AG09309 (cell line): ENCODE results near the gene KLC4.
"Not testable (repeated sequence)": the region's sequence is repeated elsewhere in the genome, so short reads cannot be mapped to it uniquely, and the experiment has no call there.

Source experiments
- DNase-seq: peaks from one replicate; pipeline ENCODE4 v3.0.0-alpha.2; 2010; ENCODE audit warnings: low read depth
- H3K4me3 ChIP-seq: 2 replicates; pipeline ENCODE4 v1.5.1; 2011; ENCODE audit warnings: mild to moderate bottlenecking, low read depth, low read length, moderate library complexity; ENCODE audit not compliant: control insufficient read depth
- TF ChIP-seq, protein P1 (sequence below): IDR thresholded peaks from 2 replicates; pipeline ENCODE4 v1.5.1; 2011; ENCODE audit warnings: mild to moderate bottlenecking, low read depth, low read length, inconsistent platforms; ENCODE audit not compliant: insufficient read depth, control insufficient read depth; ENCODE audit errors: missing control alignments

Gene KLC4

GRCh38 chr6:43036712-43037111, 22.7 kb upstream of the KLC4 start:
- no peak overlapping the region for H3K4me3 ChIP-seq
- DNase-seq = no peak
- TF ChIP-seq, protein P1, sequence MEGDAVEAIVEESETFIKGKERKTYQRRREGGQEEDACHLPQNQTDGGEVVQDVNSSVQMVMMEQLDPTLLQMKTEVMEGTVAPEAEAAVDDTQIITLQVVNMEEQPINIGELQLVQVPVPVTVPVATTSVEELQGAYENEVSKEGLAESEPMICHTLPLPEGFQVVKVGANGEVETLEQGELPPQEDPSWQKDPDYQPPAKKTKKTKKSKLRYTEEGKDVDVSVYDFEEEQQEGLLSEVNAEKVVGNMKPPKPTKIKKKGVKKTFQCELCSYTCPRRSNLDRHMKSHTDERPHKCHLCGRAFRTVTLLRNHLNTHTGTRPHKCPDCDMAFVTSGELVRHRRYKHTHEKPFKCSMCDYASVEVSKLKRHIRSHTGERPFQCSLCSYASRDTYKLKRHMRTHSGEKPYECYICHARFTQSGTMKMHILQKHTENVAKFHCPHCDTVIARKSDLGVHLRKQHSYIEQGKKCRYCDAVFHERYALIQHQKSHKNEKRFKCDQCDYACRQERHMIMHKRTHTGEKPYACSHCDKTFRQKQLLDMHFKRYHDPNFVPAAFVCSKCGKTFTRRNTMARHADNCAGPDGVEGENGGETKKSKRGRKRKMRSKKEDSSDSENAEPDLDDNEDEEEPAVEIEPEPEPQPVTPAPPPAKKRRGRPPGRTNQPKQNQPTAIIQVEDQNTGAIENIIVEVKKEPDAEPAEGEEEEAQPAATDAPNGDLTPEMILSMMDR = no peak

DNA sequence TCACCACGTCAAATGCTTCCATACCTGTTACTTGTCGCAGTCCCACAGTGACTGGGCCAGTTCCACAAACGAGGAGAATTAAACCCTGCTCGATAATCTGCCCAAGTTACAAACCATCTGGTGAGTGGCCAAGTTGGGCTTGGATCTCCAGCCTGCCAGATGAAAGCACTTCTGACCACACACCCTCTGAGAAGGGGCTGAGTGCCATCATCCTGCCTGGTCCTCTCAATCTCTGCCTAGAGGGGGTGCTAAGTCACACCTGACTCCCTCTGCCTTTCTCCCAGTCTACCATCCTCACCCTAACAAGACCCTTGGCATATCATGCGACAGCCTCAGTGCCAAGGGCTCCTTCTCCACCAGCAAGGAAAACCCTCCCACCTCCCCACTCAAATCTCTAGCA, 22.2 kb upstream of the KLC4 start:
- TF ChIP-seq, protein P1 = no peak
- no peak for DNase-seq
- no peak overlapping the region for H3K4me3 ChIP-seq

DNA sequence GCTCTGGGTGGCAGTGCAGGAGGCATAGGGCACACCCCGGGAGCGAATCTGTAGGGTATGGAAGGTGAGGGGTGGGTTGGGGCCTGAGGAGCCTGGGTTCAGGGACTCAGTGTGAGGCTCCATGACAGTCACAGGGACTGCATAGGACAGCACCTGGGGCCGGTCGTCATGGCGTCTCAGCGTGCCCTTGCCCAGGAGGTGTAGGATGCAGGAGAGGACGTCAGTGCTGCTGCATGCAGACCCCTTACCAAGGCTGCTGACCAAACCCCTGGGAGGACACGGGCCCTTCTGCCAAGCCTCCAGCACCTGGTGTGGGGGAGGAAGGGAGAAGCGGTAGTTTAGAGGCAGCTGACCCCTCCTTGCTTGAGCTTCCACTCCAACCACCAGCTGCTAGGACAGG, 21.7 kb upstream of the KLC4 start:
- TF ChIP-seq, protein P1 = no peak
- DNase-seq = no peak
- no peak overlapping the region for H3K4me3 ChIP-seq

DNA sequence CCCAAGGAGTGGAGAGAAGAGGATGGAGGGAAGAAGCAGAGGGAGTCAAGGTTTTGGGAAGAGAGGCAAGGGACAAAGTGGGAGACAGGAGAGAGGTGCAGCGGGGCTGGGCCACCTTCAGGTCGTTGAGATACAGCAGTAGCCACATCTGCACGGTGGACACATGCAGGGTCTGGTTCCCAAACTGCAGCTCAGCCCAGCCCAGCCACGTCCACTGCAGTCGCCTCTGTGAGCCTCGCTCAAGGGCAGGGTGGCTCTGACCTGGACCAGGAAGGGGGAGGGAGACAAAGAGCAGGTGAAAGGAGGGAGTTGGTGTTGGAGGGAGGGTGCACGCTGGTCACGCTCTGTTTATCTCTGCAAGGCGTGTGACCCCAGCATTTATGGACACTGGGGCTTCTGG, 20.7 kb upstream of the KLC4 start:
- DNase-seq = no peak
- H3K4me3 ChIP-seq = no peak overlapping the region
- TF ChIP-seq, protein P1 = no peak

GRCh38 chr6:43040542-43041257, 18.7 kb upstream of the KLC4 start:
- DNase-seq = no peak
- TF ChIP-seq, protein P1 = no peak
- H3K4me3 ChIP-seq = no peak overlapping the region

DNA sequence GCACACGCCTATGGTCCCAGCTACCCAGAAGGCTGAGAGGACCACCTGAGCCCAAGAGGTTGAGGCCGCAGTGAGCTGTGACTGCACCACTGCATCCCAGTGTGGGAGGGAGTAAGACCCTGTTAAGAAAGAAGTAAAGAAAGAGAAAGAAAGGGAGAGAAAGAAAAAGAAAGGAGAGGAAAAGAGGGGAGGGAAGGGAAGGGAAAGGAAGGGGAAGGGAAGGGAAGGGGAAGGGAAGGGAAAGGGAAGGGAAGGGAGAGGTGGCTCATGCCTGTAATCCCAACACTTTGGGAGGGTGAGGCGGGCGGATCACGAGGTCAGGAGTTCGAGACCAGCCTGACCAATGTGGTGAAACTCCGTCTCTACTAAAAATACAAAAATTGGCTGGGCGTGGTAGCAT, 18.0 kb upstream of the KLC4 start:
- DNase-seq = not testable (repeated sequence)

GRCh38 chr6:43043310-43043709, 16.1 kb upstream of the KLC4 start:
- H3K4me3 ChIP-seq = no peak overlapping the region
- TF ChIP-seq, protein P1 = no peak
- no peak for DNase-seq

More for the DNA sequence above, 18.0 kb upstream of the KLC4 start:
- H3K4me3 ChIP-seq = not testable (repeated sequence)
